SJSA1 (cell line): ENCODE measurements around the gene BAZ2B. TPM values are rescaled to one million over a fixed set of nuclear protein-coding genes. Genes with fewer than 3 reads are reported as not detected.

Experiments used
- DNase-seq, 2 experiments: peaks; one replicate each; pipeline ENCODE4 v3.0.0-alpha.2; 2015 to 2020; ENCODE audit warnings: low spot score in 2 of 2, low read depth in 1 of 2
- H3K27ac ChIP-seq: fragments of 250-450 bp; sonication (Bioruptor Pico); 2 replicates; pipeline ENCODE4 v1.5.1; 2020; ENCODE audit warnings: mild to moderate bottlenecking, moderate library complexity
- H3K27me3 ChIP-seq: fragments of 250-450 bp; sonication (Bioruptor Pico); replicated peaks from 2 replicates; pipeline ENCODE4 v1.5.1; 2020; ENCODE audit warnings: mild to moderate bottlenecking, moderate library complexity
- H3K36me3 ChIP-seq: fragments of 250-450 bp; sonication (Bioruptor Pico); 2 replicates; pipeline ENCODE4 v1.5.1; 2020; ENCODE audit warnings: mild to moderate bottlenecking
- H3K4me1 ChIP-seq: fragments of 250-450 bp; sonication (Bioruptor Pico); replicated peaks from 2 replicates; pipeline ENCODE4 v1.6.1; 2021; ENCODE audit warnings: mild to moderate bottlenecking
- H3K4me3 ChIP-seq: fragments of 250-450 bp; sonication (Bioruptor Pico); 2 replicates; pipeline ENCODE4 v1.5.1; 2020; ENCODE audit warnings: mild to moderate bottlenecking
- H3K9me3 ChIP-seq: fragments of 250-450 bp; sonication (Bioruptor Pico); replicated peaks from 2 replicates; pipeline ENCODE4 v1.5.1; 2020; ENCODE audit warnings: mild to moderate bottlenecking
- total RNA-seq: library from RNA; depleted of rRNA; stranded (reverse); fragments of >200 nt; shearing (Covaris generic); gene quantifications from 2 replicates; pipeline ENCODE4 v1.2.3, GENCODE V29; 2014

BAZ2B gene
- total RNA-seq, 1 experiment from 2014 or later = 15.0 TPM

- no peaks in the 10 kb centered on the region for H3K27me3 ChIP-seq
- DNase-seq = no peak
- no peaks in the 10 kb centered on the region; the same call in 1 of the 2 replicates for H3K36me3 ChIP-seq
- peaks cover 6% of the 10 kb centered on the region; the same call in 1 of the 2 replicates for H3K4me1 ChIP-seq
- H3K27ac ChIP-seq = no peak overlapping the region
- no peak overlapping the region for H3K4me3 ChIP-seq
- no peaks in the 10 kb centered on the region for H3K9me3 ChIP-seq
These were observed 4.0 kb downstream of the BAZ2B start for GRCh38 chr2:159612255-159612901.

GRCh38 chr2:159609811-159610549, 6.4 kb downstream of the BAZ2B start:
- H3K4me3 ChIP-seq = no peak overlapping the region
- H3K27me3 ChIP-seq = no peaks in the 10 kb centered on the region
- no peaks in the 10 kb centered on the region for H3K9me3 ChIP-seq
- H3K36me3 ChIP-seq = no peaks in the 10 kb centered on the region
- H3K4me1 ChIP-seq = no peaks in the 10 kb centered on the region
- H3K27ac ChIP-seq = no peak overlapping the region
- DNase-seq = no peak

GRCh38 chr2:159608723-159609308, 7.5 kb downstream of the BAZ2B start:
- no peak for DNase-seq

GRCh38 chr2:159608108-159608507, 8.2 kb downstream of the BAZ2B start:
- no peak for DNase-seq
- Histone ChIP-seq H3K27me3 (no peaks in the 10 kb centered on the region), H3K36me3 (no peaks in the 10 kb centered on the region), H3K27ac (no peak overlapping the region), H3K4me3 (no peak overlapping the region), H3K4me1 (no peaks in the 10 kb centered on the region), H3K9me3 (no peaks in the 10 kb centered on the region)

More at GRCh38 chr2:159608723-159609308, 7.5 kb downstream of the BAZ2B start:
- Histone ChIP-seq H3K4me3 (no peak overlapping the region), H3K27me3 (no peaks in the 10 kb centered on the region), H3K4me1 (no peaks in the 10 kb centered on the region), H3K27ac (no peak overlapping the region), H3K9me3 (no peaks in the 10 kb centered on the region), H3K36me3 (no peaks in the 10 kb centered on the region)

- Histone ChIP-seq H3K27me3 (no peaks in the 10 kb centered on the region), H3K4me3 (no peak overlapping the region), H3K4me1 (no peaks in the 10 kb centered on the region), H3K9me3 (no peaks in the 10 kb centered on the region), H3K36me3 (no peaks in the 10 kb centered on the region), H3K27ac (no peak overlapping the region)
- no peak for DNase-seq
These were observed 10.1 kb downstream of the BAZ2B start for GRCh38 chr2:159606287-159606686.

GRCh38 chr2:159605441-159606178, 10.7 kb downstream of the BAZ2B start:
- no peaks in the 10 kb centered on the region for H3K27me3 ChIP-seq
- H3K4me1 ChIP-seq = peaks cover 2% of the 10 kb centered on the region; the same call in 1 of the 2 replicates
- H3K4me3 ChIP-seq = no peak overlapping the region
- H3K9me3 ChIP-seq = no peaks in the 10 kb centered on the region
- no peaks in the 10 kb centered on the region for H3K36me3 ChIP-seq
- H3K27ac ChIP-seq = no peak overlapping the region
- no peak for DNase-seq

- Histone ChIP-seq H3K4me1 (peaks cover 5% of the 10 kb centered on the region; the same call in 1 of the 2 replicates), H3K27me3 (no peaks in the 10 kb centered on the region), H3K4me3 (no peak overlapping the region), H3K36me3 (no peaks in the 10 kb centered on the region), H3K27ac (no peak overlapping the region), H3K9me3 (no peaks in the 10 kb centered on the region)
- no peak for DNase-seq
These were observed 12.2 kb downstream of the BAZ2B start for GRCh38 chr2:159604159-159604558.

GRCh38 chr2:159600752-159601151, 15.6 kb downstream of the BAZ2B start:
- Histone ChIP-seq H3K4me3 (no peak overlapping the region), H3K36me3 (no peaks in the 10 kb centered on the region), H3K9me3 (no peaks in the 10 kb centered on the region), H3K4me1 (peaks cover 5% of the 10 kb centered on the region; the same call in 1 of the 2 replicates), H3K27me3 (no peaks in the 10 kb centered on the region), H3K27ac (no peak overlapping the region)
- DNase-seq = no peak

GRCh38 chr2:159595410-159596046, 20.8 kb downstream of the BAZ2B start:
- Histone ChIP-seq H3K4me1 (peaks cover 2% of the 10 kb centered on the region; the same call in 1 of the 2 replicates), H3K4me3 (no peak overlapping the region), H3K36me3 (no peaks in the 10 kb centered on the region), H3K9me3 (no peaks in the 10 kb centered on the region), H3K27ac (no peak overlapping the region), H3K27me3 (no peaks in the 10 kb centered on the region)
- DNase-seq = no peak

- DNase-seq = no peak
- no peak overlapping the region for H3K4me3 ChIP-seq
- H3K36me3 ChIP-seq = no peaks in the 10 kb centered on the region
- H3K4me1 ChIP-seq = no peaks in the 10 kb centered on the region
- H3K9me3 ChIP-seq = no peaks in the 10 kb centered on the region
- no peaks in the 10 kb centered on the region for H3K27me3 ChIP-seq
- no peak overlapping the region for H3K27ac ChIP-seq
These were observed 23.9 kb downstream of the BAZ2B start for GRCh38 chr2:159592441-159592840.

GRCh38 chr2:159591221-159591620, 25.1 kb downstream of the BAZ2B start:
- DNase-seq = no peak
- Histone ChIP-seq H3K27ac (no peak overlapping the region), H3K9me3 (no peaks in the 10 kb centered on the region), H3K4me3 (no peak overlapping the region), H3K27me3 (no peaks in the 10 kb centered on the region), H3K4me1 (no peaks in the 10 kb centered on the region), H3K36me3 (no peaks in the 10 kb centered on the region)

- Histone ChIP-seq H3K27me3 (no peaks in the 10 kb centered on the region), H3K36me3 (no peaks in the 10 kb centered on the region), H3K4me1 (no peaks in the 10 kb centered on the region), H3K9me3 (no peaks in the 10 kb centered on the region), H3K4me3 (no peak overlapping the region), H3K27ac (no peak overlapping the region)
- DNase-seq = no peak
These were observed 27.1 kb downstream of the BAZ2B start for GRCh38 chr2:159589286-159589685.

GRCh38 chr2:159586034-159586433, 30.3 kb downstream of the BAZ2B start:
- H3K27me3 ChIP-seq = no peaks in the 10 kb centered on the region
- no peaks in the 10 kb centered on the region for H3K9me3 ChIP-seq
- no peak overlapping the region for H3K4me3 ChIP-seq
- no peak overlapping the region for H3K27ac ChIP-seq
- H3K4me1 ChIP-seq = no peaks in the 10 kb centered on the region
- no peaks in the 10 kb centered on the region for H3K36me3 ChIP-seq
- DNase-seq = no peak
